Endothelial cell of umbilical vein (primary cell): ENCODE data around the gene FBXO5. TPM values are rescaled to one million over a fixed set of nuclear protein-coding genes. Genes with fewer than 3 reads are reported as not detected.

Source experiments
- BruUV-seq: library from RNA; stranded (reverse); fragments of 400-500 nt; replicated peaks from 2 replicates; lab custom pipeline; 2021; lab: Mats Ljungman, UMichigan
- CTCF ChIA-PET: fragments of 300-600, 350-600 bp; sonication (Branson Sonifier 250); formaldehyde crosslinking; loops from one replicate; lab custom pipeline; 2021; ENCODE audit warnings: antibody characterized with exemption, inconsistent platforms; lab: Charles Lee
- POLR2A ChIA-PET: fragments of 300-600, 350-600 bp; sonication (Branson Sonifier 250); formaldehyde crosslinking; loops from one replicate; lab custom pipeline; 2021; ENCODE audit warnings: antibody characterized with exemption, inconsistent platforms; lab: Charles Lee
- DNase-seq: peaks from one replicate; pipeline ENCODE4 v3.0.0-alpha.2; 2011; ENCODE audit warnings: low read depth, low spot score
- FAIRE-seq: peaks from 2 replicates; lab custom pipeline; 2011; peaks lifted over from hg19 to GRCh38; lab: Jason Lieb, UNC
- H2AFZ ChIP-seq: 2 replicates; pipeline ENCODE4 v1.6.0; 2012; ENCODE audit warnings: low read depth, low read length, control low read depth, inconsistent platforms
- H3K27ac ChIP-seq: 2 replicates; pipeline ENCODE4 v1.5.1; 2011; ENCODE audit warnings: low read depth, mild to moderate bottlenecking, control low read depth, low read length, moderate library complexity; ENCODE audit not compliant: insufficient read depth
- H3K27me3 ChIP-seq, 2 experiments: 2 replicates each; pipeline versions ENCODE4 v1.6.0 to v1.6.1; 2011; ENCODE audit warnings: low read length in 2 of 2, mixed read lengths in 1 of 2; ENCODE audit not compliant: control insufficient read depth in 2 of 2, insufficient read depth in 2 of 2
- H3K36me3 ChIP-seq, 2 experiments: 2 replicates in 1 of 2; 3 replicates in 1 of 2; pipeline ENCODE4 v1.5.1; 2011; ENCODE audit warnings: low read length in 2 of 2, mild to moderate bottlenecking in 1 of 2, moderate library complexity in 1 of 2; ENCODE audit not compliant: control insufficient read depth in 2 of 2, insufficient read depth in 2 of 2; ENCODE audit errors: extremely low read depth in 1 of 2
- H3K4me1 ChIP-seq: 3 replicates; pipeline ENCODE4 v1.5.1; 2011; ENCODE audit warnings: mild to moderate bottlenecking, low read length; ENCODE audit not compliant: control insufficient read depth, insufficient read depth; ENCODE audit errors: extremely low read depth
- H3K4me2 ChIP-seq: 2 replicates; pipeline ENCODE4 v1.6.1; 2011; ENCODE audit warnings: low read length, control low read depth, mixed read lengths; ENCODE audit not compliant: insufficient read depth
- H3K4me3 ChIP-seq, 3 experiments: fragments of 200-600 bp in 1 of 3; sonication (generic), shearing (Covaris generic) in 1 of 3; replicated peaks in 1 of 3; 2 replicates each; pipeline ENCODE4 v1.5.1; 2011 to 2016; ENCODE audit warnings: control low read depth in 3 of 3, low read length in 3 of 3, mild to moderate bottlenecking in 2 of 3, inconsistent platforms in 1 of 3, low read depth in 1 of 3, moderate library complexity in 1 of 3; ENCODE audit not compliant: insufficient read depth in 1 of 3
- H3K79me2 ChIP-seq: 2 replicates; pipeline ENCODE4 v1.6.0; 2012; ENCODE audit warnings: low read length, inconsistent platforms; ENCODE audit not compliant: control insufficient read depth, insufficient read depth
- H3K9ac ChIP-seq: replicated peaks from 2 replicates; pipeline ENCODE3; 2011; ENCODE audit warnings: low read length, control low read depth; ENCODE audit not compliant: insufficient read depth; ENCODE audit errors: extremely low read depth
- H3K9me1 ChIP-seq: replicated peaks from 3 replicates; pipeline ENCODE4 v1.6.0; 2011; ENCODE audit warnings: mild to moderate bottlenecking, low read length; ENCODE audit not compliant: control insufficient read depth, insufficient read depth; ENCODE audit errors: extremely low read depth
- H3K9me3 ChIP-seq: replicated peaks from 2 replicates; pipeline ENCODE4 v1.5.1; 2012; ENCODE audit warnings: low read length, inconsistent platforms; ENCODE audit not compliant: control insufficient read depth, insufficient read depth
- H4K20me1 ChIP-seq: replicated peaks from 2 replicates; pipeline ENCODE3; 2011; ENCODE audit warnings: mild to moderate bottlenecking, low read length; ENCODE audit not compliant: control insufficient read depth, insufficient read depth; ENCODE audit errors: extremely low read depth
- EZH2 ChIP-seq: IDR thresholded peaks from 2 replicates; pipeline ENCODE4 v1.6.1; 2012; ENCODE audit warnings: borderline replicate concordance, low read depth, mild to moderate bottlenecking, moderate library complexity, low read length, inconsistent platforms; ENCODE audit not compliant: severe bottlenecking
- FOS ChIP-seq: IDR thresholded peaks from 2 replicates; pipeline ENCODE4 v1.6.1; 2011; ENCODE audit warnings: mild to moderate bottlenecking, low read length, moderate library complexity, borderline replicate concordance; ENCODE audit not compliant: insufficient read depth
- GATA2 ChIP-seq: IDR thresholded peaks from 2 replicates; pipeline ENCODE4 v1.7.0; 2011; ENCODE audit warnings: low read depth, mild to moderate bottlenecking, moderate library complexity, mixed read lengths, low read length; ENCODE audit not compliant: insufficient read length, insufficient read depth
- JUN ChIP-seq: IDR thresholded peaks from 2 replicates; pipeline ENCODE4 v1.6.1; 2011; ENCODE audit warnings: borderline replicate concordance, low read depth; ENCODE audit not compliant: insufficient read length, insufficient read depth
- MAX ChIP-seq: IDR thresholded peaks from 2 replicates; pipeline ENCODE4 v1.6.1; 2011; ENCODE audit not compliant: insufficient read depth, insufficient read length
- MYC ChIP-seq: IDR thresholded peaks from one replicate; pipeline ENCODE4 v1.6.1; 2011; ENCODE audit warnings: mild to moderate bottlenecking, low read depth, low read length
- POLR2A ChIP-seq: IDR thresholded peaks from 2 replicates; pipeline ENCODE4 v1.6.1; 2012; ENCODE audit warnings: low read depth, mild to moderate bottlenecking, control low read depth, low read length
- POLR2AphosphoS5 ChIP-seq: IDR thresholded peaks from 2 replicates; pipeline ENCODE4 v1.6.1; 2012; ENCODE audit warnings: low read depth, mild to moderate bottlenecking, control low read depth, low read length, moderate library complexity; ENCODE audit not compliant: insufficient read depth
- dilution Hi-C: fragments of 300-500 bp; cut with MboI; formaldehyde crosslinking; loops from one replicate; pipeline ENCODE4 v1.15.0; 2019; ENCODE audit warnings: low sequenced_read_pairs; ENCODE audit not compliant: extremely low pct_ligation_motif_present
- intact Hi-C: fragments of 100-400 bp; cut with micrococcal nuclease; formaldehyde crosslinking; loops from one replicate; pipeline ENCODE4 v1.10.0; 2022
- polyA plus RNA-seq, 4 experiments: library from polyadenylated mRNA; depleted of rRNA in 3 of 4; stranded (reverse) in 3 of 4; unstranded in 1 of 4; fragments of >200 nt; gene quantifications; 2 replicates each; pipeline versions ENCODE4 v1.2.1 to v1.2.3, GENCODE V29; 2011 to 2012; ENCODE audit warnings: missing spikeins in 1 of 4
- total RNA-seq: library from RNA; stranded (reverse); gene quantifications from 2 replicates; pipeline ENCODE4 v1.2.3, GENCODE V29; 2021
- TF ChIP-seq, protein P1 (sequence below), 2 donors: IDR thresholded peaks; 1 replicate in 1 of 2; 2 replicates in 1 of 2; pipeline ENCODE4 v1.5.1; 2011; ENCODE audit warnings: low read length in 2 of 2, mild to moderate bottlenecking in 2 of 2, moderate library complexity in 2 of 2, control low read depth in 1 of 2, inconsistent platforms in 1 of 2, low read depth in 1 of 2; ENCODE audit not compliant: insufficient read depth in 1 of 2; ENCODE audit errors: extremely low read depth in 1 of 2

Gene FBXO5
- total and polyA plus RNA-seq, 2 donors (not counting 3 experiments of a cell fraction or from before 2014, with no cell fraction given) = 6.1 to 27.1 TPM

GRCh38 chr6:153027480-153027879 lies 44.6 kb upstream of the FBXO5 start:
- ChIA-PET CTCF (interaction anchor here (1.0 to 5.1 kb wide), 4 partner anchors 73 to 285 kb away, joined by 3 to 72 read pairs (median 4); no protein-coding TSS in a partner anchor), POLR2A (no interaction called here)
- no peaks in the 10 kb centered on the region for H3K79me2 ChIP-seq
- FAIRE-seq = no peak
- no peak for DNase-seq
- no peak overlapping the region for H3K4me2 ChIP-seq
- no peak overlapping the region for H3K27ac ChIP-seq
- dilution Hi-C loops (no loop called here), intact Hi-C loops (no loop called here)
- H3K27me3 ChIP-seq = no peaks in the 10 kb centered on the region
- H3K4me1 ChIP-seq = peaks cover 15% of the 10 kb centered on the region
- H3K4me3 ChIP-seq = no peak overlapping the region
- no peaks in the 10 kb centered on the region for H4K20me1 ChIP-seq
- no peaks in the 10 kb centered on the region for H3K9me1 ChIP-seq
- H3K9me3 ChIP-seq = no peaks in the 10 kb centered on the region
- H3K36me3 ChIP-seq = no peaks in the 10 kb centered on the region
- H3K9ac ChIP-seq = no peak overlapping the region
- TF ChIP-seq GATA2 = no peak
- no peak for TF ChIP-seq POLR2AphosphoS5
- no peak for TF ChIP-seq FOS
- no peak for TF ChIP-seq EZH2
- TF ChIP-seq, protein P1, sequence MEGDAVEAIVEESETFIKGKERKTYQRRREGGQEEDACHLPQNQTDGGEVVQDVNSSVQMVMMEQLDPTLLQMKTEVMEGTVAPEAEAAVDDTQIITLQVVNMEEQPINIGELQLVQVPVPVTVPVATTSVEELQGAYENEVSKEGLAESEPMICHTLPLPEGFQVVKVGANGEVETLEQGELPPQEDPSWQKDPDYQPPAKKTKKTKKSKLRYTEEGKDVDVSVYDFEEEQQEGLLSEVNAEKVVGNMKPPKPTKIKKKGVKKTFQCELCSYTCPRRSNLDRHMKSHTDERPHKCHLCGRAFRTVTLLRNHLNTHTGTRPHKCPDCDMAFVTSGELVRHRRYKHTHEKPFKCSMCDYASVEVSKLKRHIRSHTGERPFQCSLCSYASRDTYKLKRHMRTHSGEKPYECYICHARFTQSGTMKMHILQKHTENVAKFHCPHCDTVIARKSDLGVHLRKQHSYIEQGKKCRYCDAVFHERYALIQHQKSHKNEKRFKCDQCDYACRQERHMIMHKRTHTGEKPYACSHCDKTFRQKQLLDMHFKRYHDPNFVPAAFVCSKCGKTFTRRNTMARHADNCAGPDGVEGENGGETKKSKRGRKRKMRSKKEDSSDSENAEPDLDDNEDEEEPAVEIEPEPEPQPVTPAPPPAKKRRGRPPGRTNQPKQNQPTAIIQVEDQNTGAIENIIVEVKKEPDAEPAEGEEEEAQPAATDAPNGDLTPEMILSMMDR (IDR thresholded peaks at IDR 0.05; ENCODE audit: extremely low read depth in 1 of 2, insufficient read depth in 1 of 2, low read depth in 1 of 2, low read length in 2 of 2) = no peak
- no peak for TF ChIP-seq MAX
- no peak for TF ChIP-seq MYC
- no peak for TF ChIP-seq JUN
- TF ChIP-seq POLR2A = no peak
- no peak overlapping the region for H2AFZ ChIP-seq
- no TSS peak for BruUV-seq
